Left lobe of liver (tissue), 2 donors: ENCODE data around the gene OR13C3. TPM values are rescaled to one million over a fixed set of nuclear protein-coding genes. Genes with fewer than 3 reads are reported as not detected.
"Not testable (repeated sequence)": the region's sequence is repeated elsewhere in the genome, so short reads cannot be mapped to it uniquely, and the experiment has no call there.

Source experiments
- ATAC-seq: fragments of 200-7000 bp; cut with Tn5 transposase; one replicate; pipeline ENCODE4 v1.9.1; 2020; ENCODE audit warnings: mild to moderate bottlenecking, moderate library complexity
- DNase-seq: peaks from one replicate; pipeline ENCODE4 v3.0.0-alpha.2; 2020; ENCODE audit warnings: low spot score
- total RNA-seq: library from RNA; stranded (reverse); gene quantifications from one replicate; pipeline ENCODE4 v1.2.1, GENCODE V29; 2021
- donor health status: DM: no; HTN: no; CAD: no; lungs with moderate emphysema.
- donor health status: DM: no; HTN: yes; CAD: no.

OR13C3 gene
- total RNA-seq, result 0.28 TPM

GRCh38 chr9:104536756-104537155 is at the start of gene OR13C3:
Gene OR13C3 (minus strand): TSS chr9:104536856. CDS start chr9:104536723, 133 bp downstream.
- ATAC-seq, result no peak
- no peak for DNase-seq

- ATAC-seq (no peak), DNase-seq (no peak)
These were observed 43.9 kb upstream of the OR13C3 start for GRCh38 chr9:104580562-104580961.

GRCh38 chr9:104577263-104577662 is 40.6 kb upstream of the OR13C3 start:
- ATAC-seq (no peak), DNase-seq (no peak)

- ATAC-seq, result no peak
These were observed 38.8 kb upstream of the OR13C3 start for GRCh38 chr9:104575456-104575855.

GRCh38 chr9:104572612-104573011 is 36.0 kb upstream of the OR13C3 start:
- no peak for ATAC-seq

More at GRCh38 chr9:104575456-104575855, 38.8 kb upstream of the OR13C3 start:
- DNase-seq, result no peak

GRCh38 chr9:104568868-104569267 is 32.2 kb upstream of the OR13C3 start, which contains the start of gene OR13C8:
Gene OR13C8 (plus strand): TSS chr9:104569168. CDS start chr9:104569168, 0 bp downstream.
- no peak for ATAC-seq
- no peak for DNase-seq

More at GRCh38 chr9:104572612-104573011, 36.0 kb upstream of the OR13C3 start:
- DNase-seq, result no peak

GRCh38 chr9:104564358-104564757 is 27.7 kb upstream of the OR13C3 start:
- no peak for DNase-seq
- no peak for ATAC-seq

DNA sequence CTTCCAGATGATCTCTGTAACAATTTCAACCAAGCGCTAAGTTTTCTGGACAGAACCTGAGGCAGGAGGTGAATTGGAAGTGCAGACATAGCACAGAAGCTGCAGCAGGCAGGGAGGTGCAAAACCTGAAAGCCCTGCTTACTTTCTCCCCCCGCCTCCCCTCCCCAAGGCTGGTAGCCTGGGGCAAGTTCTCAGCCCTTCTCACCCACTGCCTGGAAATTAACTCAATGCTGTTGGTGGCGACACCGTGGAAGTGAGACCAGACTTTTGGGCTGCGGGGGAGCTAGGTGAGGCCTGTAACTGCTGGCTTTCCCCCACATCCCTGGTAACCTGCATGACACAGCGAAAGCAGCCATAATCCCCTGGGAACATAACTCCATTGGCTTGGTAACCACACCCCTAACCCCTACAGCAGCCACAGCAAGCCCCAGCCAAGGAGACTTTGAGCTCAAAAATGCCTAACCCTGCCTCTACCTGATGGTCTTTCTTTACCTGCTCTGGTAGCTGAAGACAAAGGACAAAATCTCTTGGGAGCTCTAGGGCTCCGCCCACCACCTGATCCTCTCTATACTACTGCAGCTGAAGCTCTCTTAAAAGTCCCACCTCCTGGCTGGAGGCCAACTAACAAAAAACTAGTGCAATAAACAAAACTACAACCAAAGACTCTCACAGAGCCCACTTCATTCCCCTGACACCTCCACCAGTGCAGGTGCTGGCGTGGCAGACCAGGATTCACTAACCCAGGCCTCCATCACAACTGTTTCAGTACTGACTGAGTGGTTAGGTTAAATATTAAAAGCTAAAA is 20.4 kb upstream of the OR13C3 start:
- no peak for DNase-seq
- ATAC-seq, result no peak

DNA sequence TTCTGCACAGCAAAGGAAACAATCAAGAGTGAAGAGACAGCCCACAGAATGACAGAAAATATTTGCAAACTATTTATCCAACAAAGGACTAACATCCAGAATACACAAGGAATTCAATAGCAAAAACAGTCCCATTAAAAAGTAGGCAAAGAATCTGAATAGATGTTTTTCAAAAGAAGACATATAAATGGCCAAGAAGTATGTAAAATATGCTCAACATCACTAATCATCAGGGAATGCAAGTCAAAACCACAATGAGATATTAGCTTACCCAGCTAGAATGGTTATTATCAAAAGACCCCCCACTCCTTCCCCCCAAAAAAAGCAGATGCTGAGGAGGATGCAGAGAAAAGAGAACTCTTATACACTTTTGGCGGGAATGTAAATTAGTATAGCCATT is 18.9 kb upstream of the OR13C3 start:
- ATAC-seq (no peak), DNase-seq (no peak)

DNA sequence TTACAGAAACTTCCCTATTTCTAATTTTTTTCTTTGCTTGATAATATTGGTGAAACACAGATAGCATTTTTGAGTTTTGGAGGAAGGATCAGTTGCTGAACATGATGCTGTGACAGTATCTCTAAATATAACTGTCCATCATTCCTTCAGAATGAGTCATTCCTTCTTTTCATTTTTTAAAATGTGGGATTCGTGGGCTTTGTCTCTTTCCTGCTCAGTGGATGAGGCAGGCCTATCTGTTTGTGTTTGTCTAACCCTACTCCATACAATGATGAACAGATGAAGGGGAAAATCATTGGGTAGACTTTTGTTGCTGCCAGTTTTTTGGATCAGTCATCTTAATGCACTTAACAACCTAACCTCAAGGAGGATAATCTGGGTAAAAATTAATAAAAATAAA is 16.6 kb upstream of the OR13C3 start:
- DNase-seq, result no peak
- ATAC-seq, result no peak

GRCh38 chr9:104544644-104545043 is 8.0 kb upstream of the OR13C3 start:
- DNase-seq (no peak), ATAC-seq (no peak)

- DNase-seq (no peak), ATAC-seq (no peak)
These were observed 2.6 kb upstream of the OR13C3 start for GRCh38 chr9:104539275-104539674.

- DNase-seq, result no peak
- ATAC-seq, result no peak
These were observed 9.5 kb downstream of the OR13C3 start, which contains the start of gene OR13C4 for GRCh38 chr9:104527109-104527508. Gene OR13C4 (minus strand): TSS chr9:104527209. CDS start chr9:104527209, 0 bp downstream.

DNA sequence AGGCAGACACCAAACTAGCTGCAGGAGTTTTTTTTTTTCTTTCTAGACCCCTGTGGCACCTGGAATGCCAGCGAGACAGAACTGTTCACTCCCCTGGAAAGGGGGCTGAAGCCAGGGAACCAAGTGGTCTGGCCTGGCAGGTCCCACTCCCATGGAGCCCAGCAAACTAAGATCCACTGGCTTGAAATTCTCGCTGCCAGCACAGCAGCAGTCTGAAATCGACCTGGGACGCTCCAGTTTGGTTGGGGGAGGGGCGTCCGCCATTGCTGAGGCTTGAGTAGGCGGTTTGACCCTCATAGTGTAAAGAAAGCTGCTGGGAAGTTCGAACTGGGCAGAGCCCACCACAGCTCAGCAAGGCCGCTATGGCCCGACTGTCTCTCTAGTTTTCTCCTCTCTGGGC is 16.4 kb downstream of the OR13C3 start:
- not testable (repeated sequence) for DNase-seq, ATAC-seq

- DNase-seq (no peak), ATAC-seq (no peak)
These were observed 21.8 kb downstream of the OR13C3 start for GRCh38 chr9:104514901-104515300.

- ATAC-seq (no peak), DNase-seq (no peak)
These were observed 30.1 kb downstream of the OR13C3 start for GRCh38 chr9:104506565-104506964.

DNA sequence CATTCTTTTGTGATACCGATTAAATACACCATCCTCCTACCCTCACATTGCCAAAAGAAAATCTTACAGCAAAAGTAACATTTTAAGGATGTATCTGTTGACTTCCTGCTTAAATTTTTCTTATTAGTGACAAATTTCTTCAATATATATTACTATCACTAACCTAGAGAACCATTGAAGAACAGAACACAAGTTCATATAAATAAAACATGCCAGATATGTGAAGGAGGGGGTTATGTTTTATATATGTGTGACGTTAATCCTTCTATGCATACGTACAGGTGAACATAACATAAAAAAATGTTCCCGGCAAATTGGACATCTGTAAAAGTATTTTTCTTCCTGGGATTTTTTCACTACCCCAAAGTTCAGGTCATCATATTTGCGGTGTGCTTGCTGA is 32.7 kb downstream of the OR13C3 start, which contains the start of gene OR13F1:
Gene OR13F1 (plus strand): TSS at position 301 of the 400 bp plus-strand sequence. CDS start 0 bp downstream, at position 301.
- ATAC-seq (no peak), DNase-seq (no peak)

- no peak for ATAC-seq
These were observed 33.2 kb downstream of the OR13C3 start for GRCh38 chr9:104503440-104503839.

GRCh38 chr9:104494808-104495207 is 41.8 kb downstream of the OR13C3 start:
- DNase-seq, result no peak
- ATAC-seq, result no peak

More at GRCh38 chr9:104503440-104503839, 33.2 kb downstream of the OR13C3 start:
- no peak for DNase-seq
